Measurements from ENCODE around the gene SUMO4. TPM values are rescaled to one million over a fixed set of nuclear protein-coding genes. Genes with fewer than 3 reads are reported as not detected.

Gene SUMO4
- polyA plus RNA-seq, 3 donors from 2014 or later = 0.94 TPM; not detected in 2

DNA sequence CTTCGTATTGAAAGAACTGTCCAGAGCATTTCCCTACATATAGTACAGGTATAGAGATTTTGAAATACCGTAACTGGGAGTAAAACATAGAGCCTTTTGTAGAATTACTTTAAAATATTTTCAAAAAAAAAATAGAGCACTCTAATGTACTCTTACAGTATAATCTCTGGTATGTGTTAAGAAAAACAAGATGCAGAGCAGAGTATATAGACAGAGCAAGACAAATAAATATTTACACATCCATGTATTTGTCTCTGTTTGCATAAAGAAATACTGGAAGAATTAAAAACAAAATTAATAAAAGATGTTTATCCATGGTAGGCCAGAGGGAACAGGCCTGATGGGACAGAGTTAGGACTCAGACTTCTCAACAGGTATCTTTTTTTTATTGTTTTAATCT, 28.0 kb upstream of the SUMO4 start:
- Mint-ChIP-seq H3K27ac (no peak overlapping the region), H3K36me3 (peaks cover 3 to 6% (median 5%) of the 10 kb centered on the region in 3 donors), H3K4me3 (no peak overlapping the region), H3K4me1 (peaks cover 22 to 57% of the 10 kb centered on the region in 2 donors), H3K27me3 (ENCODE audit: low read depth in 3 of 3) (peaks cover 0 to 2% (median 0%) of the 10 kb centered on the region in 3 donors), H3K9me3 (no peaks in the 10 kb centered on the region)
- no peak for DNase-seq

DNA sequence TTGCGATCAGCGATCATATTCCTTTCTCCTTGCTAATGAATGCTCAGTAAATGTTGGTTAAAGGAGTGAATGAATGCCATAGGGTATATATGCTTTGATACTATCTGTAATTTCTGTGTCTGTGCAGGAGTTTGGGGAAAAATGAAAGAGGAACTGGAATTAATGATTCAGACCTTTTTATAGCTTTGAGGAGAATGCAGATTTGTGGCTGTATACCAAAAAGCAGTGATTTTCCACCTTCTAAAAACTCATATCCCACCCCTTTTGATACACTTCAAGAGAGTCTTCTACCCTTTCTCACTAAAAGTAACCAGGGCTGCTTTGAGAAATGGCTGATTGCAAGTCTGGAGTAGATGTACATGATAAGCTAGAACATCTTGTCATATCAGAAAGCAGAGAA, 26.6 kb upstream of the SUMO4 start:
- Mint-ChIP-seq H3K36me3 (peaks cover 5 to 14% (median 7%) of the 10 kb centered on the region in 3 donors), H3K27me3 (ENCODE audit: low read depth in 3 of 3) (peaks cover 0 to 2% (median 0%) of the 10 kb centered on the region in 3 donors), H3K4me1 (peaks cover 23 to 57% of the 10 kb centered on the region in 2 donors), H3K27ac (no peak overlapping the region), H3K4me3 (no peak overlapping the region), H3K9me3 (no peaks in the 10 kb centered on the region)
- no peak for DNase-seq

DNA sequence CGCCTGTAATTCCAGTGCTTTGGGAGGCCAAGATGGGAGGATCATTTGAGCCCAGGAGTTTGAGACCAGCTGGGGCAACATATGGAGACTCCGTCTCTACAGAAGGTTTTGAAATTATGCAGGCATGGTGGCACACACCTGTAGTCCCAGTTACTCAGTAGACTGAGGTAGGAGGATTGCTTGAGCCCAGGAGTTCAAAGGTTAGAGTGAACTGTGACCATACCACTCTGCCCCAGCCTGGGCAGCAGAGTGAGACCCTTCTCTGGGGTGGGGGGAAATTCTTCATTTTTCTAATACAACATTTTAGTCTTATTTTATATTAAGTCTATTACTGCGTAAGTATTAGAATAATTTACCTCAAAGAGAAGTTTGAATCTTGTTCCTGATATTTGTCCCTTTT, 20.1 kb upstream of the SUMO4 start:
- H3K27ac Mint-ChIP-seq = no peak overlapping the region
- H3K36me3 Mint-ChIP-seq = peaks cover 19 to 32% (median 20%) of the 10 kb centered on the region in 3 donors
- no peaks in the 10 kb centered on the region for H3K9me3 Mint-ChIP-seq
- H3K4me1 Mint-ChIP-seq = peaks cover 20 to 37% of the 10 kb centered on the region in 2 donors
- DNase-seq = no peak
- H3K4me3 Mint-ChIP-seq = no peak overlapping the region
- H3K27me3 Mint-ChIP-seq (ENCODE audit: low read depth in 3 of 3) = peaks cover 0 to 2% (median 0%) of the 10 kb centered on the region in 3 donors

DNA sequence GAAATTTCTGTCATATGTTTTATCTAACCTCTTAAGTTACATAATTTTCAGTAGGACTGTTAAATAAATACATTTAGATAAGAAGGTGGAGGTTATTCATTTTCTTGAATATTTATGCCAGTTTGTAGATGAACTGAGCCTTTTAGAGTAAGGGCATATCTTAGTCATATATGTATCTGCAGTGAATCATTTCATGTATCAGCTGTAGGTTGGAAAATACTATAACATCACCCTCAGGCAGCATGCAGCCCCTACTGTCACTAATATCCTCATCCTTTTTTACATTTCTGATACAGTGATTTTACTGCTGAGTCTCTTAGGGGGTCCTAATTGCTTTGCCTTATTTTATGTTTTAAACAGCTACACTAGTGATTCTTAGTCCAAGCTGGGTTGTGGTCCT, 19.5 kb upstream of the SUMO4 start:
- Mint-ChIP-seq H3K27me3 (ENCODE audit: low read depth in 3 of 3) (peaks cover 0 to 2% (median 0%) of the 10 kb centered on the region in 3 donors), H3K4me1 (peaks cover 19 to 36% of the 10 kb centered on the region in 2 donors), H3K4me3 (no peak overlapping the region), H3K9me3 (no peaks in the 10 kb centered on the region), H3K36me3 (peaks cover 19 to 32% (median 20%) of the 10 kb centered on the region in 3 donors), H3K27ac (no peak overlapping the region)
- no peak for DNase-seq

DNA sequence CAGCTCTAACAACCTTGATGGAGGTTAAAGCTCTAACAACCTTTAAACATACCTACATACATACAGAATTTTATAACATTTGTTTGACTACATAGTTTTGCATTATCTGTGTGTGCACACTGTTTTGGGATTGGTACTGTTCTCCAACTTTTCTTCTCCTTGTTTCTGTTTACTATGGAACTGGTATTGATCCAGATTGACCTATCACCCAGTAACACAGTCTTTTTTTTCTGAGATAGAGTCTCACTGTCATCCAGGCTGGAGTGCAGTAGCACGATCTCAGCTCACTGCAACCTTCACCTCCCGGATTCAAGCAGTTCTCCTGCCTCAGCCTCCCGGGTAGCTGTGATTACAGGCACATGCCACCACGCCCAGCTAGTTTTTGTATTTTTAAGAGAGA, 16.7 kb upstream of the SUMO4 start:
- Mint-ChIP-seq H3K36me3 (peaks cover 31 to 45% (median 35%) of the 10 kb centered on the region in 3 donors), H3K9me3 (peaks cover 0 to 7% (median 2%) of the 10 kb centered on the region in 6 donors), H3K27ac (no peak overlapping the region), H3K27me3 (ENCODE audit: low read depth in 3 of 3) (peaks cover 0 to 2% (median 0%) of the 10 kb centered on the region in 3 donors), H3K4me3 (no peak overlapping the region), H3K4me1 (peaks cover 28 to 46% of the 10 kb centered on the region in 2 donors)
- DNase-seq = no peak

DNA sequence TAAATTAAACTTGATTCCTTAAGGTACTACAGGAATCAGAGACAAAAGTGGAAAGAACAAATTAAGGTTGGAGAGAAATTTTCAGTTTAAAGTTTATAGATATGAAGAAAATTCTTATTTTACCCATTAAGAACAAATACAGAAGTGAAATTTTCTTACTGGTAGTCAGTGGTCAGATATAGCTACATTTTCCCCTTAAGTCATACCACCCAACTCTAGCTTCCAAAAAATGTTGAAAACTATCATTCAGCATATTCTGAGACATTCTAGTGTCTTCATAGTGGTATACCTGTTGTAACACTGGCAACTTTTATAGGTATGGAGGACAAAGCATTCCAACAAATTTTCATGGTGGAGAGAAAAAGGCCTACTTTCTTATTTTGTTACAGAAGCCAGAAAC, 15.6 kb upstream of the SUMO4 start:
- H3K4me1 Mint-ChIP-seq = peaks cover 27 to 47% of the 10 kb centered on the region in 2 donors
- H3K36me3 Mint-ChIP-seq = peaks cover 21 to 35% (median 26%) of the 10 kb centered on the region in 3 donors
- H3K27ac Mint-ChIP-seq = no peak overlapping the region

DNA sequence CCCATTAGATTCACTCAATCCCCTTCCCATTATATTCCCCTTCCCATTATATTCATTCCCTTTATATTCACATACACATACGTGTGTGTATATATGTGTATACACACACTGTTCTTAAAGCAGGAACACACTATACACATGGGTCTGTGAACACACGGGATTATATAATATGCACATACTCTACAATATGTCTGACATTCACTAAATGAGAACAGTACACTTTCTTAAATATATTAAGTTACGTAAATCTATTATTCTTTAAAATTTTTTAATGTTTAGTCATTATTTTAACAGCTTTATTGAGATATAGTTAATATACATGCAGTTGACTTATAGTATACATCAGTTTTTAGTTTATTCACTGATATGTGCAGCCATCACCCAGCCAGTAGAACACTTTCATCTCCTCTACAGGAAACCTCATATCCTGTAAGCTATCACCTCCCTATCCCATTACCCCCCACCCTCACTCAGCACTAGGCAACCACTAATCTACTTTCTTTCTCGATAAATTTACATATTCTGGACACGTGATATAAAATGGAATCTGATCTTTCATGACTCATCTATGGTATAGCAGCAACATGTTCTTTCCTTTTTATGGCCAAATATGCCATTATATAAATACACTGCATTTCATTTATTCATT, 13.9 kb upstream of the SUMO4 start:
- peak overlapping the region in 3 of 5 donors; percentile 9 to 12 (median 11) for H3K4me3 Mint-ChIP-seq
- peaks cover 25 to 57% of the 10 kb centered on the region in 2 donors for H3K4me1 Mint-ChIP-seq
- H3K9me3 Mint-ChIP-seq = peaks cover 0 to 7% (median 2%) of the 10 kb centered on the region in 6 donors
- peaks cover 0 to 2% (median 0%) of the 10 kb centered on the region in 3 donors for H3K27me3 Mint-ChIP-seq (ENCODE audit: low read depth in 3 of 3)
- no peak for DNase-seq
- peak overlapping the region in 4 of 6 donors; percentile 19 to 71 (median 54) for H3K27ac Mint-ChIP-seq
- peaks cover 27 to 36% (median 31%) of the 10 kb centered on the region in 3 donors for H3K36me3 Mint-ChIP-seq

More for the DNA sequence above, 15.6 kb upstream of the SUMO4 start:
- DNase-seq = no peak
- Mint-ChIP-seq H3K27me3 (ENCODE audit: low read depth in 3 of 3) (peaks cover 0 to 2% (median 0%) of the 10 kb centered on the region in 3 donors), H3K4me3 (no peak overlapping the region), H3K9me3 (peaks cover 0 to 7% (median 2%) of the 10 kb centered on the region in 6 donors)

DNA sequence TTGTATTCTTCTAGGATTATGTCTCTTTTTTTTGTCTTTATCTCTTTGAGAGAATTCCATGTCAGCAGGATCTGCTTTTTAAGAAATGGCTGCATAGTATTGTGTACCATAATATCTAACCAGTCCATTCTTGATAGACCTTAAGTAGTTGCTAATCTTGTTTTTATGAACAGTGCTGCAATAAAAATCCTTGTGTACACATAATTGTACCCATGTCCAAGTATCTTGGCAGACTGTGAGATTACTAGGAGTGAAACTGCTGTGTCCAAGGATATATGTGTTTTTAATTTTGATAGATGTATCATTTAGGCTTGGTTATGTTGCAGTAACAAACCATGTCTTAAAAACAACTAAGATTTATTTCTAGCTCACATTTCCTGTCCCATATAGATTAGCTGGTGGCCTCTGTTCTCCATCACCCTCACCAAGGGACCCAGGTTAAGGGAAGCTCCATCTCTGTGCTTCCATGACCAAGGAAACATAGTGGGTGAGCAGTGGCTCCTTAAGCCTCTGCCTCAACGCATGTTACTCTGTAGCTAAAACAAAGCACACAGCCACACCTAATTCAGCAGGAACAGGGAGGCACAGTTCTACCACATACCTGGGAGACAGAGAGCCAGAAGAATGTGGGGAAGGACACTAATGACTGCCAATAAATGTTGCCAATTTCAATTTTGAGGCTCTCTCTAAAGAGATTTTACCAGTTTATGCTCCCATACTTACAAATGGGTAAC, 12.1 kb upstream of the SUMO4 start:
- Mint-ChIP-seq H3K9me3 (peaks cover 0 to 7% (median 2%) of the 10 kb centered on the region in 6 donors), H3K27ac (no peak overlapping the region), H3K27me3 (ENCODE audit: low read depth in 3 of 3) (peaks cover 0 to under 1% (median 0%) of the 10 kb centered on the region in 3 donors), H3K4me1 (peaks cover 24 to 66% of the 10 kb centered on the region in 2 donors), H3K36me3 (peaks cover 24 to 32% (median 27%) of the 10 kb centered on the region in 3 donors), H3K4me3 (no peak overlapping the region)
- no peak for DNase-seq

DNA sequence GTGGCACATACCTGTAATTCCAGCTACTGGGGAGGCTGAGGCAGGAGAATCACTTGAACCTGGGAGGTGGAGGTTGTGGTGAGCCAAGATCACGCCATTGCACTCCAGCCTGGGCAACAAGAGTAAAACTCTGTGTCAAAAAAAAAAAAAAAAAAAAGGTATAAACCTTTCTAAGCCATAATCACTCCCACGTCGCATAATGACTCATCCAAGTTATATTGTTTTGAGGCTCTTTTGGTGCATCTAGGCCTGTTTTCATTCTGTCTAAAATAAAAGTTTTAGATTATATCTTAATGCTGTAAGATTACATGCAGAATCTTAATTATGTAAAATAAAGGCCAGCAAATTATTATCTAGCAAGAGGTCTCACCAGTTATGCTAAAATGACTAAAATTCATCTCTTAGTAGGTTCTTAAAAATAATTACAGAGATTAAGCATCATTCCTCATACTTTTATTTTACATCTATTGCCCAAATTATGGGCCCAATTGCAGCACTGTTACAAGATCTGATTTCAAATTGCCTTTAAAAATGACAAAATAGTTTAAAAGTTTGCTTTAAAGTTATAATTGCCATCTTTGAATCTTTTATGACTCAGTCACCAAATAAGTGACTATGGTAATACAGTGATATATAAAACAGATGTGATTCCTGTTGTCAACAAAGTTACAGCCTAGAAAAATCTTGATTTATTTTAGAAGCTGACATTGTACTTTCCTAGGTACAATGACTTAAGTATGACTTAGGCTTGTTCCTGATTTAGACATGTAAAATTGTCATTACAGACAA, 10.4 kb upstream of the SUMO4 start:
- H3K36me3 Mint-ChIP-seq = peaks cover 19 to 27% (median 23%) of the 10 kb centered on the region in 3 donors
- H3K27ac Mint-ChIP-seq = no peak overlapping the region
- DNase-seq = no peak
- peaks cover 0 to 7% (median 2%) of the 10 kb centered on the region in 6 donors for H3K9me3 Mint-ChIP-seq
- peaks cover 34 to 73% of the 10 kb centered on the region in 2 donors for H3K4me1 Mint-ChIP-seq
- H3K4me3 Mint-ChIP-seq = no peak overlapping the region
- H3K27me3 Mint-ChIP-seq (ENCODE audit: low read depth in 3 of 3) = no peaks in the 10 kb centered on the region

DNA sequence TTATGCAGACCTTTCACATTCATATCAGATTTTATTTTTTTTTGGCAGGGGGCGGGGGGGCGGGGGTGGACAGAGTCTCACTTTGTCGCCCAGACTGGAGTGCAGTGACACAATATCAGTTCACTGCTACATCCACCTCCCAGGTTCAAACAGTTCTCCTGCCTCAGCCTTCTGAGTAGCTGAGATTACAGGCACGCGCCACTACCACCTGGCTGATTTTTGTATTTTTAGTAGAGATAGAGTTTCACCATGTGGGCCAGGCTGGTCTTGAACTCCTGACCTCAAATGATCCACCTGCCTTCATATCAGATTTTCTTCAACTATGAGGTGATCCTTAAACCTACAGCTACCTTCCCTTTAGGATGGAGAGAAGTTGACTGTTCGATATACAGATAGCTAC, 8.0 kb upstream of the SUMO4 start:
- H3K27ac Mint-ChIP-seq = no peak overlapping the region
- no peak overlapping the region for H3K4me3 Mint-ChIP-seq
- no peaks in the 10 kb centered on the region for H3K27me3 Mint-ChIP-seq (ENCODE audit: low read depth in 3 of 3)
- peaks cover 17 to 24% (median 18%) of the 10 kb centered on the region in 3 donors for H3K36me3 Mint-ChIP-seq
- peaks cover 0 to 2% (median 0%) of the 10 kb centered on the region in 6 donors for H3K9me3 Mint-ChIP-seq
- no peak for DNase-seq
- peaks cover 21 to 73% of the 10 kb centered on the region in 2 donors for H3K4me1 Mint-ChIP-seq

DNA sequence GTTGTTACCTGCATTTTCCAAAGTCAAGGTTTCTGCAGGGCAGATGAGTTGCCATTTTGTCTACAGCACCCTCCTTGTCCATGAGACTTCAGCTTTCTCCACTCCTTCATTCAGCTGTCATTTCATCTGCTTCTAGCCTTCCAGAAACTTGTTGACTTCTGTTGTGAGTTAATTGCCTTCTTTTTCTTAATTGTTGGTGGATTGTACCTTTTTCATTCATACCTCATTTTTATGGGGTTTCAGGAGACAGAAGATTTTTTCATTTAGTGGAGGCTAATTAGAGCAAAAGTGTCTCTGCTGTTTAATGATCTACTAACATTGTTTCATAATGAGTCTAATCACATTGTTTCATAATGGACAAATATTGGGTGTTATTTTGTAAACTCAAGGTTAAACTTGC, 7.5 kb upstream of the SUMO4 start:
- Mint-ChIP-seq H3K27me3 (ENCODE audit: low read depth in 3 of 3) (no peaks in the 10 kb centered on the region), H3K4me1 (peaks cover 21 to 69% of the 10 kb centered on the region in 2 donors), H3K27ac (peak overlapping the region in 2 of 6 donors; percentile 55 to 67), H3K9me3 (peaks cover 0 to 2% (median 0%) of the 10 kb centered on the region in 6 donors), H3K36me3 (peaks cover 15 to 22% (median 18%) of the 10 kb centered on the region in 3 donors), H3K4me3 (no peak overlapping the region)
- DNase-seq = no peak

DNA sequence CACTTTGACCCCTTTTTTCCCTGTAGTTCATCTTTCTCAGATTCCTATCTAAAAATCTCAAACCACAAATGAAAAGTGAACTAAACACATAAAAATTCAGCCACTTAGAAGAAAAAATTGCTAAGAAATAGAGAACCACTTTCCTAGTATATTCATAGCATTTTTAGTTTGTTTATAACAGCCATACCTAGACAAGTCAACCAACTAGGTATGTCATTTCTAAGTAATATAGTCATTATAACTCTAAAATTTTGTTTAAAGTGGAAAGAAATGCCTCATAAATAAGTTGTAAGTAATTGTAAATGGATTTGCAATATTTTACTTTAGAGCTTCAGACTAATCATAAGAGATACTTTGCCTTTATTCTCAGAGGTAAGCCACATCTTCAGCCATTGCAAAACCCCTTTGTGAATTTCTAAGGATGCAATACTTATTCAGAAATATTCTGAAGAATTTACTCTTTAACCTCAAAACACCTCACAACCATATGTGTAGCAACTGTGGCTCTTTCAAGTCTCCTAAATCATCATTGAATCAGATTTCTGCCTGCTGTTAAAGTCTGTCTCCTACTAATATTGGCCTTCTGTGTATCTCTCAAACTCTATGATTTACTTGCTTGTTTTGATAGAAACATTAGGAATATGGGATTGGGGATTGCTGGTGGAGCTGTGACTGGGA, 6.9 kb upstream of the SUMO4 start:
- H3K4me3 Mint-ChIP-seq = no peak overlapping the region

DNA sequence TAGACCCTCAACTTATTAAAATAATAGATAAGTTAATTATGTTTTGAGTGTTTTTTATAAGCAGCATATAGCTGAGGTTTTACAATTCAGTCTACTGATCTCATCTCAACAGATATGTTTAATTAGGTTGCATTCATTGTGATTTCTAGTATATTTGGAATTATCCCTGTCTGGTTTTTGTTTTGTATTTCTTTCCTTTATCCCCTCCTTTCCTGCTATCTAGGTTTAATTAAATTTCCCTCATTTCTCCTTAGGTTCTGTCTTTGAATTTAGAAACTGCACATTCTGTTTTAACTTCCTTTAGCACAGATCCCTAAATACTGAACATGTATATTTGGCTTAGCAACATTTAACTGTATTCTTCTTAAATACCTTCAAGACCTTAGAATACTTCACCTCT, 4.9 kb upstream of the SUMO4 start:
- DNase-seq = no peak
- Mint-ChIP-seq H3K4me1 (peaks cover 21 to 60% of the 10 kb centered on the region in 2 donors), H3K36me3 (peaks cover 22 to 26% (median 26%) of the 10 kb centered on the region in 3 donors), H3K27me3 (ENCODE audit: low read depth in 3 of 3) (no peaks in the 10 kb centered on the region), H3K4me3 (no peak overlapping the region), H3K27ac (peak overlapping the region in 1 of 6 donors; percentile 21), H3K9me3 (no peaks in the 10 kb centered on the region)

More for the DNA sequence above, 6.9 kb upstream of the SUMO4 start:
- Mint-ChIP-seq H3K27ac (no peak overlapping the region), H3K27me3 (ENCODE audit: low read depth in 3 of 3) (no peaks in the 10 kb centered on the region), H3K36me3 (peaks cover 17 to 20% (median 19%) of the 10 kb centered on the region in 3 donors), H3K4me1 (peaks cover 21 to 66% of the 10 kb centered on the region in 2 donors), H3K9me3 (no peaks in the 10 kb centered on the region)
- DNase-seq = no peak

Data from immature natural killer cell (primary cell).